ENCODE results near the gene CREB5.

Gene CREB5

DNA sequence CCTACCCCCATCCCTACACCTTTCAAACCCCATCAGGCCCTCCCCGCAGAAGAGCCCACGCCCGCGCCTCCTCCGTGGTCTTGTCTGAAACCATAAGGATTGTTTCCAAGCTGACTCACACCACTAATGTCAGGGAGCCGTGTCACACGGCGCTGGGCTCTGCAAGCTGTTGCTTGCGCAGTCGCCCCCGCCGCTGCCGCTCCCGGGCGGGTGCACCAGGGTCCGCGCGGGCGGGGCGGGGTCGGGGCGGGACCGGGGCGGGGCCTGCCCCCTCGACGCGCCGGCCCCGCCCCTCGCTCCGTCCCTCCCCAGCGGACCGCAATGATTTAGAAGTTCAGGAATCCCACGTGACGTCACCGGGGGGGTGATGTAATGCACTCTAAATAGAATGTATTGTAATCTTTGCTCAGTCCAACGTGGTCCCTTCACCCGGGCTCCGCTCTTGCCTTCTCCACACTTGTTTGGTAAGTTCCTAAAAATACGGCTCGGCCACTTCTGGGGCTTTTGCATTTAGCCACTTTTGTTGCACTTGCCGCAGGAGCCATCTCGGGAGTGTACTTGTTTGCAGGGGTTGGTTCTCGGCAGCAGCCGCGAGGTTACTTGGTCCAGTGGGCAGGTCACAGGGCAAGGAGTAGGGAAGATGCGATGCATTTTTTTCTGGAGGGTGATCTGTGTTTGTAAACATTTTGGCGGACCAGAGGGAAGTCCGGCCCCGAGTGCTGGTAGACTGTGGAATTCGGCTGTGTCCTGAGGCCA lies 3.2 kb upstream of the CREB5 start:
- Histone ChIP-seq H3K9me3 (ENCODE audit: severe bottlenecking) (no peaks in the 10 kb centered on the region), H3K27ac (ENCODE audit: poor library complexity, severe bottlenecking) (no peak overlapping the region), H3K4me3 (ENCODE audit: severe bottlenecking) (peak overlapping the region; percentile 42), H3K4me1 (ENCODE audit: insufficient read depth, poor library complexity, severe bottlenecking) (peaks cover 30% of the 10 kb centered on the region), H3K36me3 (ENCODE audit: low read depth) (no peaks in the 10 kb centered on the region), H3K27me3 (ENCODE audit: insufficient read depth, poor library complexity, severe bottlenecking) (peaks cover 26% of the 10 kb centered on the region)
- ATAC-seq (ENCODE audit: low read depth) (peak; percentile 80), DNase-seq (ENCODE audit: low spot score) (peak; percentile 93)
- no peak for TF ChIP-seq CTCF (IDR thresholded peaks at IDR 0.05; ENCODE audit: poor library complexity, severe bottlenecking)

GRCh38 chr7:28409716-28410627 lies 2.3 kb upstream of the CREB5 start:
- Histone ChIP-seq H3K36me3 (ENCODE audit: low read depth) (no peaks in the 10 kb centered on the region), H3K27me3 (ENCODE audit: insufficient read depth, poor library complexity, severe bottlenecking) (peaks cover 26% of the 10 kb centered on the region), H3K9me3 (ENCODE audit: severe bottlenecking) (no peaks in the 10 kb centered on the region), H3K4me3 (ENCODE audit: severe bottlenecking) (peak overlapping the region; percentile 42), H3K27ac (ENCODE audit: poor library complexity, severe bottlenecking) (no peak overlapping the region), H3K4me1 (ENCODE audit: insufficient read depth, poor library complexity, severe bottlenecking) (peaks cover 30% of the 10 kb centered on the region)
- ATAC-seq (ENCODE audit: low read depth), result peak; percentile 18; the same call in 1 of the 3 replicates
- no peak for TF ChIP-seq CTCF (IDR thresholded peaks at IDR 0.05; ENCODE audit: poor library complexity, severe bottlenecking)
- no peak for DNase-seq (ENCODE audit: low spot score)

DNA sequence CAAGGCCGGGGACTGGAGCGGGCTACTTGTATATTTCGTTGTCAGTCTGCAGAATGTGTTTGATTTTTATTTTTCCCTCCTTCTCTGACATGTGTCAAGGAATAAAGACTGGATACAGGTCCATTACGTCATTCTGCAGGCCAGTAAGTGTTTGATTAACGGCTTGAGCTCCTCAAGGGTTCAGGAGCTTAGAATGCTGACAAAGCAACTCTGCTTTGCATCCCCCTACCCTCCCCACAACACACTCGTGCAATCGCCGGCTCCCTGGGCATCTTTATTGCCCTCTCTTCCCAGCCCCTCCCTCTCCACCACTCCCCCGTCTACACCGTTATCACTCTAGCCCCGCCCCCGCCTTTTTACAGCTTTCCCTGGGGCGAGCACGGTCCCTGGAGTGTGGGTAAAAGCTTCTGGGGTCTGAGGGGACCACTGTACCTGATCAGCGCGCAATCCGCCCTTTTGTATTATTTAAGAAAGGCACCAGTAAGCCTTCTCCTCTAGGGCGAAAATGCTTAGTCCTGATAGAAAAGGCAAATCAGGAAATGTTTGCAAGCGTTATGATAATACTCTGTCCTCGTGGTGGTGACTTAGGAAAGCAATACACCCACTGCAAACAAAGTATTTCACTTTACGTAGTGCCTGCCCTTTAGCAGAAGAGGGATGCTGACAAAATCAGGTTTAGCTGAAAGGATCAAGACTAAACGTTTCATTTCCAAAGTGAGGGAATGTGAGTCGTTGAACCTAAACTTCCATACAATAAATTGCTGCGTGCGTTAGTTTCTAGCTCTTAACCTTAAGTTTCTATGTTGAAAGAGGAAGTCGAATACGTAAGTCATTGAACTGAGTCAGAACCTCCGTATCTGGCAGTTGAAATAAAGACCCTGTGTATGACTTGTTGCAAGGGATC lies 1.4 kb upstream of the CREB5 start:
- Histone ChIP-seq H3K36me3 (ENCODE audit: low read depth) (no peaks in the 10 kb centered on the region), H3K4me1 (ENCODE audit: insufficient read depth, poor library complexity, severe bottlenecking) (peaks cover 26% of the 10 kb centered on the region), H3K4me3 (ENCODE audit: severe bottlenecking) (peak overlapping the region; percentile 42), H3K9me3 (ENCODE audit: severe bottlenecking) (no peaks in the 10 kb centered on the region), H3K27me3 (ENCODE audit: insufficient read depth, poor library complexity, severe bottlenecking) (peaks cover 26% of the 10 kb centered on the region), H3K27ac (ENCODE audit: poor library complexity, severe bottlenecking) (no peak overlapping the region)
- no peak for TF ChIP-seq CTCF (IDR thresholded peaks at IDR 0.05; ENCODE audit: poor library complexity, severe bottlenecking)
- DNase-seq (ENCODE audit: low spot score) (no peak), ATAC-seq (ENCODE audit: low read depth) (no peak; the same call in 2 of the 3 replicates)

DNA sequence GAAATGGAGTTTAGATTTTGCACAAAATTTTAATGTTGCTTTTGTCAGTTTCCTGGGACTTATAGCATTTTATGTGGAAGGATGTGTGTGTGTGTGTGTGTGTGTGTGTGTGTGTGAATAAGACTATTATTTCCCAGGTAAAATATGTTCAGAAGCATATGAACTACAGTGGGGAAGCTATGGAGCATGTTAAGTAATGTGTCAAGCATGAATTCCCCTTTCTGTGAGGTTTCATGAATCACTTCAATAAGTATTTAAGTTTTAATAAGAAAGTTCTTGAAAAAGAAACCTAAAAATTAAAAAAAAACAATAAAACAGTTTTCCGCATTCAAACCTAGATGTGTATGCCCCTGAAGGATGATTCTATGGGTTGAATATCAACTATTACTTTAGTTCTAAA lies 693 bp downstream of the CREB5 start:
- Histone ChIP-seq H3K4me1 (ENCODE audit: insufficient read depth, poor library complexity, severe bottlenecking) (peaks cover 14% of the 10 kb centered on the region), H3K36me3 (ENCODE audit: low read depth) (no peaks in the 10 kb centered on the region), H3K9me3 (ENCODE audit: severe bottlenecking) (no peaks in the 10 kb centered on the region), H3K4me3 (ENCODE audit: severe bottlenecking) (no peak overlapping the region), H3K27ac (ENCODE audit: poor library complexity, severe bottlenecking) (no peak overlapping the region), H3K27me3 (ENCODE audit: insufficient read depth, poor library complexity, severe bottlenecking) (peaks cover 26% of the 10 kb centered on the region)
- DNase-seq (ENCODE audit: low spot score) (no peak), ATAC-seq (ENCODE audit: low read depth) (no peak)
- no peak for TF ChIP-seq CTCF (IDR thresholded peaks at IDR 0.05; ENCODE audit: poor library complexity, severe bottlenecking)

Measured in RWPE2 (cell line).